HG03457 (cell line): ENCODE results near the gene MIER1.

ENCODE experiments used
- ATAC-seq: cut with Tn5 transposase; IDR thresholded peaks from one replicate; pipeline ENCODE4 v1.9.1; 2021; ENCODE audit warnings: moderate number of reproducible peaks; ENCODE audit not compliant: unreplicated experiment

Gene MIER1

GRCh38 chr1:66996018-66996682, 71.4 kb downstream of the MIER1 start:
- ATAC-seq = no peak

- no peak for ATAC-seq
Observed at GRCh38 chr1:66998972-66999371, 74.2 kb downstream of the MIER1 start.

- no peak for ATAC-seq
Observed at GRCh38 chr1:66999640-67000400, 75.0 kb downstream of the MIER1 start.

- no peak for ATAC-seq
Observed at GRCh38 chr1:67001682-67002425, 77.1 kb downstream of the MIER1 start.

- no peak for ATAC-seq
Observed at GRCh38 chr1:67004176-67004575, 79.4 kb downstream of the MIER1 start.

GRCh38 chr1:67005068-67005467, 80.3 kb downstream of the MIER1 start:
- no peak for ATAC-seq

- no peak for ATAC-seq
Observed at GRCh38 chr1:67009792-67010191, 85.0 kb downstream of the MIER1 start.

- ATAC-seq = no peak
Observed at GRCh38 chr1:67013573-67013972, 88.8 kb downstream of the MIER1 start.

- no peak for ATAC-seq
Observed at GRCh38 chr1:67018574-67018973, 93.8 kb downstream of the MIER1 start.

- ATAC-seq = no peak
Observed at GRCh38 chr1:67019121-67019520, 94.3 kb downstream of the MIER1 start.

GRCh38 chr1:67019600-67020136, 94.9 kb downstream of the MIER1 start:
- ATAC-seq = no peak

GRCh38 chr1:67020304-67020703, 95.5 kb downstream of the MIER1 start:
- no peak for ATAC-seq

- ATAC-seq = no peak
Observed at GRCh38 chr1:67020765-67021164, 96.0 kb downstream of the MIER1 start.

GRCh38 chr1:67029472-67029871, 104.7 kb downstream of the MIER1 start:
- no peak for ATAC-seq

GRCh38 chr1:67031121-67031858, 106.5 kb downstream of the MIER1 start:
- no peak for ATAC-seq

GRCh38 chr1:67031859-67032247, 107.1 kb downstream of the MIER1 start:
- no peak for ATAC-seq
